GM19025 (cell line): Measurements from ENCODE around the gene RPL38.

Experiments used
- ATAC-seq: cut with Tn5 transposase; IDR thresholded peaks from one replicate; pipeline ENCODE4 v1.9.1; 2021; ENCODE audit warnings: mild to moderate bottlenecking, low read depth, moderate library complexity; ENCODE audit not compliant: unreplicated experiment

RPL38 gene

DNA sequence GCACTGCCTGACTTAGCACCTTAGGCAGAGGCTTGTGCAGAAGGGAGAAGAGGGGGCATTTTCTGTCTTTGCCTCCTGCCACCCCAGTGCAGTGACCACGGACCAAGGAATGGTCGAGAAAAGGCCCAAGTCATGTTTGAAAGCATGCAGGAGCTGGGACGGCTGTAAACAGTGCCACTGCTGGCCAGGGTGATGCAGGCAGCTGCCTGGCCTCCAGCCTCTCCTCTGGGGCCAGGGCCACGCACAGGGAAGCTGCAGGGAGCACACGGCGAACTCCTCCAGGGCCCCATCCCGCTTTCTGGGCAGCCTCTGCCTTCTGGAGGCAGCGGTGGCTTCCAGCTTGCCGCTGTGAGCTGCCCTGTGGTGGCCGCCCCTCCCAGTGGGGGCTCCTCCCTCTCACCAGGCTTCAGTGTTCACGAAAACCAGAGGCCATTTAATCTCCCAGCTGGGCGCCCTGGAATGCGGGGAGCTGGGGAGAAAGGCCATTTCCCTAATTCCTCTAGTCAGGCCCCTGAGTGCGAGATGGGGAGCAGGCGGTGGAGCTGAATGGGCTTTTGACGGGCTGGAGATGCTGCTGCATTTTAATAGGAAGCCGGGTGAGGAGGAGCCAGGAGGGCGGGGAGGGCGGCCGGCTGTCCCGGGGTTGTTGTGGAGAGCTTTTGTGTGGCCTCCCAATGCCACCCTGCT is 41.8 kb downstream of the RPL38 start:
- no peak for ATAC-seq

DNA sequence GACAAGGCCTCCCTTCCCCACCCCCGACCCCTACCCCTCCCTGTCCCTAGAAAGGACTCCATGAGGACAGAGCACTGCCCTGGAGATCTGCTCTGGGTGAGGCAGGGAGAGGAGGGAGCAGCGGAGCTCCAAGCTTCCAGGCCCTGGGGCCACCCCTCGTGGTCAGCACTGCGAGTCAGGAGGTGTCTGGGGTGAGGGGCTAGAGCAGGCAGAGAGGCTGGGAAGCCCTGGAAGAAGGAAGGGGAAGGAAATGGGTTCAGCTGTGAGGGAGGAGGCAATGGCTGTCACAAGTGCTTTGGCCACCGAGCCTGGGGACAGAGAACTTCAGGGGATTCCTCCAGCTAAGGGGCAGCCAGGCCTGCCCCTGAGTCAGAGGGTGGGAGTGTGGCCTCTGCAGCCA is 42.4 kb downstream of the RPL38 start:
- no peak for ATAC-seq

DNA sequence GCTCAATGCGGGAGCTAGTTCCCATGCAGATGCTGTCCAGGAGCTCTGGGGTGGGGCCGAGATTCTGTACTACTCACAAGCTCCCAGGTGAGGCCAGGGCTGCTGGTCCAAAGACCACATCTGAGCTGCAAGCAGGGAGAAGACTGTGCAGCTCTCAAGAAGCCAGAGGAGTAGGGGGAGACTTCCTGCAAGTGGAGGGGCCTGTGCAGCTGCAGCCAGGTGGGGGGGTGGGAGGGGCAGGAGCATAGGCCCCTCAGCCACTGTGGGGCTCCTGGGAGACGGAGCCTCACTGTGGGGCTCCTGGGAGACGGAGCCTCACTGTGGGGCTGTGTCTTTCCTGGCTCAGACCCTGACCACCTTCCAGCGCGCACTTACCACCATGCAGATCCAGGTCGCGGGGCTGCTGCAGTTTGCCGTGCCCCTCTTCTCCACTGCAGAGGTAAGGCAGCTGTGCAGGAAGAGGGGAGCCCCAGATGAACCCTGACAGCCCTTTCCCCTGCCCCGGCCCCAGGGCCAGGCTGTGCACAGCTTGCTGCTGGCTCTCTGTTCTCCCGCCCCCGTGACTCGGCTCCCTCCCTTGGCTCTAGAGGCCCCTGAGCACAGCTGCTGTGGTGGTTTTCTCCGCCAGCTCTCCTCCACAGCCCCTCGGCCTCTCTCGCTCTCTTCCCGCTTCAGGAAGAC is 46.3 kb downstream of the RPL38 start:
- no peak for ATAC-seq

DNA sequence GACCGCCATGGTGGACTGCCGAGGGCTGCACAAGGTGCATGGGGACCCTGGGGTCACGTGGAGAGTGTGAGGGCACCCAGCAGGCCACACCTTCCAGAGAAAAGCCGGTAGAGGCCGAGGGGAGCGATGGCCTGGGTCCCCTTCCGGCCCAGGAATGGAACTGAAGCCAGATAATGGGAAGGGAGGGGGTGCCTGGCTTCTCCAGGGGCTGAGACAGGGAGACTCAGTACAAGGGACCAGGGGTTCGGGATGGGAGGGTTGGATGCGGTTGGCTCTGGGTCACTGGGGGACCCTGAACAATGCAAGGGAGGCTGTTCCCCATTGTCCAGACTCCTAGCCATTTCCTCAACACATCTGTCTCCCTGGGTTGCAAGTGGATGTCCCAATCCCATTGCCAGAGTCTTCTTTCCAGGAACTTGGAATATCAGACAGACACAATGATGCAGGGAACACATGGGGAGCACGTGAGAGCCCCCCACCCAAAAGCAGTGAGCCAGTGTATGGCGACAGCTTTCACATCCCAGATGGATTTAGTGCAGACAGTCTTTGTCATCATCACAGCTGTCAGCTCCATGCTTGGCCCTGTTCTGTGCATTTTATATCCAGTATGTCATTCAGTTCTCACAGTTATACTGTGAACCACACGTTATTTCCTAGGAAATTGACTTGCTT is 47.0 kb downstream of the RPL38 start:
- no peak for ATAC-seq

DNA sequence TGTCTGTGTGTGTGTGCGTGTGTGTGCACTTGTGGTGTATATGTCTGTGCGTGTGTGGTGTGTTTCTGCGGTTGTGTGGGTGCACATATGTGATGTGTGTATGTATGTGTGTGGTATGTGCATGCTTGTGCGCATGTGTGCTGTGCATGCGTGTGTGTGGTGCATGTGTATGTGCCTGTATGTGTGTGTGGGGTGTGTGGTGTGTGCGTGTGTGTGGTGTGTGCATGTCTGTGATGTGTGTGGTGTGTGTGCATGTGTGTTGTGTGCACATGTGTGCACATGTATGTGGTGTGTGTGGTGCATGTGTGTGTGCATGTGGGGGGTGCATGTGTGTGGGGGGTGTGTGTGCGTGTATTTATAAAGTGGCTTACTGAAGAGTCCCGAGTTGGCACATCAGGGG is 47.6 kb downstream of the RPL38 start:
- no peak for ATAC-seq

DNA sequence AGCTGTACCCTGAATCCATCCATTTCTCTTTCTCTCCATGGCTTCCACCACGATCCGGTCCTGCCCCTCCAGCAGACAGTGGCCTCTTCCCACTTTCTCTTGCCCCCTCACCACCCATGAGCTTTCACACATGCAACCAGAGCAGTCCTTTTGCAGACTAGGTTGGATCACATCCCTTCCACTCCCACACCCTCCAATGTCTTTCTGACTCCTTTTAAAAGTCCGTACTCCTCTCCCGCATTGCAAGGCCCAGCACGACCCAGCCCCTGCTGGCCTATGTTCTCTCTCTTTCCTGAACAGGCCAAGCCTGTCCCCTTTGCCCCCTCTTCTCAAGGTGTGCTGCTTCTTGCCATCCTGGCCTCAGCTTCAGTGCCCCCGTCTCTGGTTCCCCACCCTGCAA is 48.1 kb downstream of the RPL38 start:
- ATAC-seq = no peak

DNA sequence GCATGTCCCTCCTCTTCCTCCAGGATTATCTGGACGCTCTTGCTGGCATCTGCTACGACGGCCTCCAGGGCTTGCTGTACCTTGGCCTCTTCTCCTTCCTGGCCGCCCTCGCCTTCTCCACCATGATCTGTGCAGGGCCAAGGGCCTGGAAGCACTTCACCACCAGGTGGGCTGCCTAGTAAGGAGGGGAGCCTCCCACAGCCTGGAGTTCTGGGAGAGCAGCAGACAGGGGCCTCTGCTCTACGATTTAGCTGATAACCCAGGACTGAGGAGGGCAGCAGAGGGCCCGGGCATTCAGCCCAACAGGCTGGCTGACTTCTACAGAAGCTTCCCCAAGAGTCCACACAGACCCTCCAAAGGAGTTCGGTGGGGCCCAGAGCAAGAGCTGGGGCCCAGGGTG is 48.7 kb downstream of the RPL38 start:
- ATAC-seq = no peak

DNA sequence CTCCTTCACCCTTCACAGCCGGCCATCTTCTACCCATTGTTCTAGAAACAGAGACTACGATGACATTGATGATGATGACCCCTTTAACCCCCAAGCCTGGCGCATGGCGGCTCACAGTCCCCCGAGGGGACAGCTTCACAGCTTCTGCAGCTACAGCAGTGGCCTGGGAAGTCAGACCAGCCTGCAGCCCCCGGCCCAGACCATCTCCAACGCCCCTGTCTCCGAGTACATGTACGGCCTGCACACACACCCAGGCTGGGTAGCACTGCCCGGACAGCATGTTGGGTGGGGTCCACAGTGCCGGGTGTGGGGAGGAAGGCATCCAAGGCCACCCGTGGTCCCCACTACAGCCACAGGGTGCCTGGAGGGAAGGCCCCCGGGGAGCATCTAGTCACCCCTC is 49.6 kb downstream of the RPL38 start:
- ATAC-seq = no peak

DNA sequence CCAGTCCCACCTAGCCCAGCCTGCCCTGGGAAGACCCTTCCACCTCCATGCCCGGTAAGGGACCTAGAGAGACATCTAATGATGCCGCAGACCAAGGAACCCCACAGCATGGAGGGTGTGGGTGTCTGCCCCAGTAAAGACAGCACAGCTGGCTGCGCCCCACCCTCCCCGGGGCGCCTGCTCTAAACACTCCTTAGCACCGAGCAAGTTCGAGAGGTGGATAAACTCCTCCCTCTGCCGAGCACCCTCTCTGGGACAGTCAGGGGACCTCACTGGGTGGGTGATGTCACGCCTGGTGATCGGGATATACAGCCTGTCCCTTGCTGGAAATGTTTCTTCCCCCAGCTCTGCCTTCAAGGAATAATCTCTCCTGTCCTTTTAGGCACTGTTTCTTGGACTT is 53.8 kb downstream of the RPL38 start:
- ATAC-seq = no peak

DNA sequence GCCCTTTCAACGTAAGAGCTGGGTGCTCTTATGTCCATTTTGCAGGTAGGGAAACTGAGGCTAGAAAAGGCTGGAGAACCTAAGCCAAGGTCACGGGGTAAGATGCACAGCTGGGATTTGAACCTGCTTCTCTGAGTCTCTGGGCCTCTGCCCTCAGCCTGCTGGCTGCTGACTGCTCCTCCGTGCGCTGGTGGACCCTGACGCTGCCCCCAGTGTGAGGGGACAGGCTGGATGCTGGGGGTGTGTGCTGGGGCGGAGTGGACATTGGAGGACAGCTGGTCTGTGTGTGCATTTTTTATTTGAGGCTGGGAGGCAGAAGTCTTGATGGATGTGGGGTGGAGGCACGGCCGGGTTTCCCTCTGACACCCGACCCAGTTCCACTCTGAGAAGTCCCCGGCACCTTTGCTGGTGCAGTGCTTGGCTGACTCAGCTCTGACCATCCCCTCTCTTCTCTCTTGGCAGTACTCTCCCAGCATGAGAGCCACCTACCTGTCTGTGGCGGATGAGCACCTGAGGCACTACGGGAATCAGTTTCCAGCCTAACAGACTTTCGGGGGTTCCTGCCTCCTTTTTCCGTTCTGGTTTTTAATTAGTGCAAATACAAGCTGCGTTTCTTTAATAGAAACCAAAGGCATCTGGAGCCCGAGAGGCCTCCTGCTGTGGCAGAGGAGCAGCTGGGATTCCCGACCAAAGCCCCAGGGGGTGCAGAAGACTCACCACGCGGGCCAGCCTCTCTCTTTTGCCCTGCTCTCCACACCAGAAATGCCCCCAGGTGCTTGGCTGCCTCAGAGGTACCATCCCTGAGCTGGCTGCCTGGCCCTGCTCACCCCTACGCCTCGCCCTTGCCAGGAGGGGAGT is 56.4 kb downstream of the RPL38 start:
- ATAC-seq = no peak
